ENCODE results near the gene NEDD4L.

NEDD4L gene

GRCh38 chr18:58118536-58118935 lies 74.5 kb downstream of the NEDD4L start:
- no peak for DNase-seq (ENCODE audit: low read depth in 3 of 3)

- no peak for DNase-seq (ENCODE audit: low read depth in 3 of 3)
Observed at GRCh38 chr18:58119819-58120218, 75.8 kb downstream of the NEDD4L start.

- no peak for DNase-seq (ENCODE audit: low read depth in 3 of 3)
Observed at GRCh38 chr18:58124475-58124874, 80.4 kb downstream of the NEDD4L start.

GRCh38 chr18:58125183-58125582 lies 81.2 kb downstream of the NEDD4L start:
- DNase-seq (ENCODE audit: low read depth in 3 of 3) = no peak

GRCh38 chr18:58125756-58126155 lies 81.7 kb downstream of the NEDD4L start:
- no peak for DNase-seq (ENCODE audit: low read depth in 3 of 3)

GRCh38 chr18:58128381-58129374 lies 84.7 kb downstream of the NEDD4L start:
- no peak for DNase-seq (ENCODE audit: low read depth in 3 of 3)

GRCh38 chr18:58132595-58133261 lies 88.7 kb downstream of the NEDD4L start:
- DNase-seq (ENCODE audit: low read depth in 3 of 3) = no peak

- no peak for DNase-seq (ENCODE audit: low read depth in 3 of 3)
Observed at GRCh38 chr18:58135183-58135641, 91.2 kb downstream of the NEDD4L start.

GRCh38 chr18:58135701-58136331 lies 91.8 kb downstream of the NEDD4L start:
- DNase-seq (ENCODE audit: low read depth in 3 of 3) = peak; percentile 27 to 37 (median 36)

- no peak for DNase-seq (ENCODE audit: low read depth in 3 of 3)
Observed at GRCh38 chr18:58136879-58137278, 92.9 kb downstream of the NEDD4L start.

GRCh38 chr18:58139459-58140386 lies 95.7 kb downstream of the NEDD4L start:
- no peak for DNase-seq (ENCODE audit: low read depth in 3 of 3)

- no peak for DNase-seq (ENCODE audit: low read depth in 3 of 3)
Observed at GRCh38 chr18:58140387-58141325, 96.6 kb downstream of the NEDD4L start.

GRCh38 chr18:58143386-58143785 lies 99.4 kb downstream of the NEDD4L start:
- DNase-seq (ENCODE audit: low read depth in 3 of 3) = no peak

- DNase-seq (ENCODE audit: low read depth in 3 of 3) = no peak
Observed at GRCh38 chr18:58144106-58144505, 100.1 kb downstream of the NEDD4L start.

GRCh38 chr18:58144671-58145285 lies 100.8 kb downstream of the NEDD4L start:
- no peak for DNase-seq (ENCODE audit: low read depth in 3 of 3)

- DNase-seq (ENCODE audit: low read depth in 3 of 3) = no peak
Observed at GRCh38 chr18:58146099-58146498, 102.1 kb downstream of the NEDD4L start.

- no peak for DNase-seq (ENCODE audit: low read depth in 3 of 3)
Observed at GRCh38 chr18:58148954-58149471, 105.0 kb downstream of the NEDD4L start.

GRCh38 chr18:58150772-58151171 lies 106.7 kb downstream of the NEDD4L start:
- no peak for DNase-seq (ENCODE audit: low read depth in 3 of 3)

- DNase-seq (ENCODE audit: low read depth in 3 of 3) = no peak
Observed at GRCh38 chr18:58152216-58152615, 108.2 kb downstream of the NEDD4L start.
